Activated CD8-positive, alpha-beta memory T cell treated with anti-CD3 and anti-CD28 coated beads, Interleukin-2, amount 10 ng/mL, durations not matched to agents 7 days and 5 days (primary cell): ENCODE data around the gene RC3H2. TPM values are rescaled to one million over a fixed set of nuclear protein-coding genes. Genes with fewer than 3 reads are reported as not detected.
"Not testable (repeated sequence)": the region's sequence is repeated elsewhere in the genome, so short reads cannot be mapped to it uniquely, and the experiment has no call there.

Experiments
- ATAC-seq: fragments of 150-1000 bp; cut with Tn5 transposase; one replicate; pipeline ENCODE4 v1.10.0; 2021; ENCODE audit warnings: moderate library complexity
- CTCF ChIA-PET: fragments of 350-600 bp; sonication (Branson Sonifier 250); formaldehyde crosslinking; loops from one replicate; lab custom pipeline; 2021; ENCODE audit warnings: antibody characterized with exemption; lab: Charles Lee
- DNase-seq: peaks from one replicate; pipeline ENCODE4 v3.0.0-alpha.2; 2020
- H3K27ac Mint-ChIP-seq: one replicate; pipeline ENCODE4 v1.8.0; 2021; ENCODE audit warnings: mild to moderate bottlenecking, mixed read lengths
- H3K27me3 Mint-ChIP-seq: one replicate; pipeline ENCODE4 v1.8.0; 2021; ENCODE audit warnings: mixed read lengths
- H3K36me3 Mint-ChIP-seq: one replicate; pipeline ENCODE4 v1.8.0; 2021; ENCODE audit warnings: mild to moderate bottlenecking, mixed read lengths
- H3K4me1 Mint-ChIP-seq: one replicate; pipeline ENCODE4 v1.8.0; 2021; ENCODE audit warnings: mixed read lengths
- H3K4me3 Mint-ChIP-seq: one replicate; pipeline ENCODE4 v1.8.0; 2021; ENCODE audit warnings: mild to moderate bottlenecking, moderate library complexity, mixed read lengths
- H3K9me3 Mint-ChIP-seq: one replicate; pipeline ENCODE4 v1.8.0; 2022; ENCODE audit warnings: low read depth, mixed read lengths
- total RNA-seq, 2 experiments: library from RNA; stranded (reverse); gene quantifications; one replicate each; pipeline ENCODE4 v1.2.3, GENCODE V29; 2021

Gene RC3H2
- total RNA-seq, 2 experiments from 2014 or later = 49.7 to 53.7 TPM

DNA sequence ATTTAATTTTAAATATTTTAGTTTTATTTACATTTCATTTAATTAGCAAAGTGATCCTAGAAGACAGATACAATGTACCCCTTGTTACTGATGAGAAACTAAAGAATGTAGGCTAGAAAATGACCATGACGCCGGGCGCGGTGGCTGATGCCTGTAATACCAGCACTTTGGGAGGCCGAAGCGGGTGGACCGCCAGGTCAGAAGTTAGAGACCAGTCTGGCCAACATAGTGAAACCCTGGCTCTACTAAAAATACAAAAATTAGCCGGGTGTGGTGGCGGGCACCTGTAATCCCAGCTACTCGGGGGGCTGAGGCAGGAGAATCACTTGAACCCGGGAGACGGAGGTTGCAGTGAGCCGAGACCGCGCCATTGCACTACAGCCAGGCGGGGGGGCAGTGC, 963 bp upstream of the RC3H2 start:
- Mint-ChIP-seq H3K4me1 (peaks cover 23% of the 10 kb centered on the region), H3K36me3 (peaks cover 18% of the 10 kb centered on the region)
- not testable (repeated sequence) for H3K27me3 Mint-ChIP-seq, DNase-seq, H3K4me3 Mint-ChIP-seq, H3K27ac Mint-ChIP-seq, H3K9me3 Mint-ChIP-seq, ATAC-seq
- CTCF ChIA-PET = interaction anchor here (1.4 to 2.8 kb wide), 2 partner anchors 71 to 443 kb away, joined by 4 to 10 read pairs; no protein-coding TSS in a partner anchor

DNA sequence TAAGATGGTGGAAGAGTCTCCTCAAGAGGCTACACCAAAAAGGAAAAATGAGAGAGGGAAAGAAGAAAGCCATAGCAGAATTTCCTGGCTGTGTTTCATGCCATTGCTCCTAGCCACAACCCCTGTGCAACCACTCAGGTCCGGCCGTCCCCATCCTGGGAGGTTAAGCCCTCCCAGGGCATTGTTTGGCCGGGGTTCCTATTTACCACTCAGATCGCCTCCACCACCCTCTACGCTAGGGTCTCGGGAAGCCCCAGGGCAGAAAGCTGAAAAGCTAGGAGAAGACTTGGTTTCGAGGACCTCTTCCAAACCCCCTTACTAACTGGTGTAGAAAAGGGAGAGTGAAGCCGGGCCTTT, 715 bp downstream of the RC3H2 start:
- CTCF ChIA-PET = interaction anchor here (0.7 to 2.8 kb wide), 7 partner anchors 8 to 445 kb away, joined by 3 to 10 read pairs (median 3); partner anchors contain the start of gene ZBTB6
- Mint-ChIP-seq H3K36me3 (peaks cover 8% of the 10 kb centered on the region), H3K27me3 (no peaks in the 10 kb centered on the region), H3K4me1 (peaks cover 19% of the 10 kb centered on the region), H3K27ac (peak overlapping the region; percentile 85), H3K9me3 (no peaks in the 10 kb centered on the region), H3K4me3 (peak overlapping the region; percentile 88)
- peak; percentile 18 for ATAC-seq
- peak; percentile 58 for DNase-seq

DNA sequence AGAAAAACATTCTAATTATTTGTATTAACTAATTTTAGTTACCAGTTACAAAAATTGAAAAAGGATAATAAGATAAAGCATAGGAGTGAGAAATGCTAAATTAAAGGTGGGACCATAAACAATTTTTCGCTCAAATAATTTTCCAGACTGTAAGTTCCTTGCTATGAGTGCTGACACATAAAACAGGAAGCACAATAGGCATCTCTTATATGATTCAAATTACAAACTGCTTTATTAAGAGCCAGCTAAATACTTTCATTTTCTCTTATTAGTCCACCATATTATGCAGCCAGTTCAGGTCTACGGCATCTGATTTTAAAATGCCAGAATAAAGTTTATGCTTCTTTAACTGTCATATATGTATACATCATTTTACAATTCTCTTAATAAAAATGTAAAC, 4.4 kb downstream of the RC3H2 start:
- Mint-ChIP-seq H3K4me1 (peaks cover 36% of the 10 kb centered on the region), H3K27me3 (no peaks in the 10 kb centered on the region), H3K4me3 (peak overlapping the region; percentile 73), H3K36me3 (peaks cover 21% of the 10 kb centered on the region), H3K9me3 (no peaks in the 10 kb centered on the region), H3K27ac (peak overlapping the region; percentile 72)
- CTCF ChIA-PET = interaction anchor here (0.8 to 2.0 kb wide), 4 partner anchors 72 to 107 kb away, joined by 3 to 5 read pairs (median 4); partner anchors contain the start of gene PDCL
- DNase-seq = no peak
- ATAC-seq = no peak

DNA sequence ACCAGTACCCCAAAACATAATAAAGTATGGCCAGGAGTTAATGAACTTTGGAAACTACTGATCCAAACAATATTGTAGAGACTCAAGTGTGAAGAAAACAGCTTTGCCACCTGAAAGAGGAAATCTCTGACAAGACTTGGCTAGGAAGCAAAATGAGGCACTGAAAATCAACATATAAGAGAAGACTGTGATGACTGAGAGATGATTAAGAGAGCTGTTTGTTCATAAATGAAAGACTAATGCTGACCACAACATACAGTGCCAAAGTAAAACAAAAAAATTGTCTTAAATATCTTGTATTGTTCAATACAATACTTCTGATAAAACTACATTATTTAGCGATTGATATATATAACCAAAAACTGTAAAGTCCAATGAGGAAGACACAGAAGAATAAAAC, 7.2 kb downstream of the RC3H2 start:
- no peak overlapping the region for H3K4me3 Mint-ChIP-seq
- CTCF ChIA-PET = interaction anchor here (0.7 to 2.1 kb wide), 4 partner anchors 11 to 451 kb away, joined by 3 to 9 read pairs (median 5); no protein-coding TSS in a partner anchor
- peaks cover 34% of the 10 kb centered on the region for H3K4me1 Mint-ChIP-seq
- no peak for ATAC-seq
- H3K27me3 Mint-ChIP-seq = no peaks in the 10 kb centered on the region
- no peaks in the 10 kb centered on the region for H3K9me3 Mint-ChIP-seq
- H3K27ac Mint-ChIP-seq = peak overlapping the region; percentile 47
- no peak for DNase-seq
- H3K36me3 Mint-ChIP-seq = peaks cover 36% of the 10 kb centered on the region

DNA sequence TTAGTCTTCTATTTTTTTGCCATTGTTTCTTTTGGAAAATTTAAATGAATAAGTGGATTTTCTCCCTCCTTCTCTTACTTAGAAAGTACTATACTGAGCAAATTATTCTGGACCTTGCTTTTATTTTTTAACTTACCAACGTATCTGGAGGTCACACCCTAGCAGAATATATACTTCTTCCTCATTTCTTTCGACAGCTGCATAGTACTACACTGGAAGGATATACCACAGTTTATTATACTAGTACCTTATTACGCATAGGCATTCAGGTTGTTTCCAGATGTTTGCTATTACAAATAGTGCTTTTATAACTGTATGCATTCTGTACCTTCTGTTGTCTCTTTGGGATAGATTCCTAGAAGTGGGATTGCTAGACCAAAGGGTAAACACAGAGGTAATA, 16.7 kb downstream of the RC3H2 start:
- no peak for ATAC-seq
- H3K9me3 Mint-ChIP-seq = no peaks in the 10 kb centered on the region
- CTCF ChIA-PET = interaction anchor here (2.2 kb wide), 1 partner anchor 9 kb away, joined by 6 read pairs; no protein-coding TSS in a partner anchor
- no peak overlapping the region for H3K4me3 Mint-ChIP-seq
- DNase-seq = no peak
- no peaks in the 10 kb centered on the region for H3K4me1 Mint-ChIP-seq
- H3K27me3 Mint-ChIP-seq = no peaks in the 10 kb centered on the region
- peaks cover 45% of the 10 kb centered on the region for H3K36me3 Mint-ChIP-seq
- H3K27ac Mint-ChIP-seq = no peak overlapping the region

DNA sequence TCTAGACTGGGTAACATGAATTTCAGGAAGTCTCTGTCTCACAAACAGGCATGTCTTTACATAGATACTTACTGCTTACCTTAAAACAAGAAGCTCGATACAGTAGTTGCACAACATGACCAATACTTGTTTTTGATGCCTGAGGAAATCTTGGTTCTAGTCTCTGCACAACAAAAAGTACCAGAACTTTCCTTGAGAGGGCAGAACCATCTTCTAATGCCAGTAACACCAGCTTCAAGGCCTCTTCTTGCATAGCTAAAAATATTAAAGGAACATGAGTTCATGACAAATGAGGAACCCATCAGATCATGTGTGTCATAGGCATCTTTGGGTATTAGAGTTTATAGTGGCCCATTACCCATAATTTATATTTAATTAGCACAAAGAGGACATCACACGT, 22.0 kb downstream of the RC3H2 start:
- no peaks in the 10 kb centered on the region for H3K9me3 Mint-ChIP-seq
- CTCF ChIA-PET = interaction anchor here (1.2 kb wide), 1 partner anchor 14 kb away, joined by 4 read pairs; no protein-coding TSS in a partner anchor
- no peak overlapping the region for H3K27ac Mint-ChIP-seq
- no peak overlapping the region for H3K4me3 Mint-ChIP-seq
- no peaks in the 10 kb centered on the region for H3K27me3 Mint-ChIP-seq
- ATAC-seq (no peak), DNase-seq (no peak)
- H3K4me1 Mint-ChIP-seq = no peaks in the 10 kb centered on the region
- peaks cover 43% of the 10 kb centered on the region for H3K36me3 Mint-ChIP-seq

DNA sequence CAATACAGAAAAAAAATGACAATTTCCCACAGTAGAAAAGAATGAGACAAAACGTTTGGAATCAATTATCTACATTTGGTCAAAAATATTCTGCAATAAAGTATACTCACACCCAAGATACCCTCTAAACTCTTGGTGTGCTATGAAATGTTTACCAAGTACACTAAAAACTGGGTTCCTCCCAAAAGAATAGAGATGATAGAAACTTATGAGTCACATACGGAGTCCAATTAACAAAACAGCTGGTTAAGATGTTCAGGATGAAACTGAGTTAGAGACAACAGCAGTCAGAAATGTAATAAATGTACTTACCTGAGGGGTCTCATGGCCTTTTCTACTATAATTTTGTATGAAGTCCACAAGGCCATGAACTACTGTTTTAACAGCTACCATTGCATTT, 25.7 kb downstream of the RC3H2 start:
- no peak overlapping the region for H3K27ac Mint-ChIP-seq
- no peak for ATAC-seq
- CTCF ChIA-PET = no interaction called here

DNA sequence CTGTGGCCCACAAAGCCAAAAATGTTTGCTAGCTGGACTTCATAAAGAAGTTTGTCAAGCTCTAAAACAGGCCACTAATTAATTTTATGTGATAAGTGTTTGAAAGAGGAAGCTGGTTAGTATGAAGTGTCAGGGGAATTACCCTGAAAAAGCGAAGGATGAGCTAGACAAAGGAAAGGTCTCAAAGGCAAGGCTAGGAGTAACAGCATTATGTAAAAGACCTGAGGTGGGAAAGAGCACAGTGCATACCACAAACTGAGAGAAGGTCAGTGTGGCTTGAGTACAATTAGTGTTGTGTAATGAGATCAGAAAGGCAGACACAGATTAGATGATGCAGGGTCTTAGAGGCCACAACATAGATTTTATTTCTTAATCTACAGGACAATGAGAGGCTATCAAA, 29.6 kb downstream of the RC3H2 start:
- Mint-ChIP-seq H3K27me3 (no peaks in the 10 kb centered on the region), H3K27ac (no peak overlapping the region), H3K36me3 (peaks cover 57% of the 10 kb centered on the region), H3K9me3 (no peaks in the 10 kb centered on the region), H3K4me1 (peaks cover 3% of the 10 kb centered on the region), H3K4me3 (no peak overlapping the region)
- CTCF ChIA-PET = interaction anchor here (1.4 kb wide), 1 partner anchor 10 kb away, joined by 3 read pairs; no protein-coding TSS in a partner anchor
- no peak for DNase-seq
- ATAC-seq = no peak

More for the DNA sequence above, 25.7 kb downstream of the RC3H2 start:
- H3K4me1 Mint-ChIP-seq = peaks cover 3% of the 10 kb centered on the region
- H3K27me3 Mint-ChIP-seq = no peaks in the 10 kb centered on the region
- DNase-seq = no peak
- H3K9me3 Mint-ChIP-seq = no peaks in the 10 kb centered on the region
- no peak overlapping the region for H3K4me3 Mint-ChIP-seq
- H3K36me3 Mint-ChIP-seq = peaks cover 53% of the 10 kb centered on the region

DNA sequence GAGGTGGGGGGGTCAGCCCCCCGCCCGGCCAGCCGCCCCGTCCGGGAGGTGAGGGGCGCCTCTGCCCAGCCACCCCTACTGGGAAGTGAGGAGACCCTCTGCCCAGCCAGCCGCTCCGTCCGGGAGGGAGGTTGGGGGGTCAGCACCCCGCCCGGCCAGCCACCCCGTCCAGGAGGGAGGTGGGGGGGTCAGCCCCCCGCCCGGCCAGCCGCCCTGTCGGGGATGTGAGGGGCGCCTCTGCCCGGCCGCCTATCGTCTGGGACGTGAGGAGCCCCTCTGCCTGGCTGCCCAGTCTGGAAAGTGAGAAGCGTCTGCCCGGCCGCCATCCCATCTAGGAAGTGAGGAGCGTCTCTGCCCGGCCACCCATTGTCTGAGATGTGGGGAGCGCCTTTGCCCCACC, 37.9 kb downstream of the RC3H2 start:
- H3K4me3 Mint-ChIP-seq, H3K27me3 Mint-ChIP-seq, H3K27ac Mint-ChIP-seq, ATAC-seq, CTCF ChIA-PET, DNase-seq, H3K9me3 Mint-ChIP-seq, H3K4me1 Mint-ChIP-seq: not testable (repeated sequence)
- peaks cover 48% of the 10 kb centered on the region for H3K36me3 Mint-ChIP-seq

DNA sequence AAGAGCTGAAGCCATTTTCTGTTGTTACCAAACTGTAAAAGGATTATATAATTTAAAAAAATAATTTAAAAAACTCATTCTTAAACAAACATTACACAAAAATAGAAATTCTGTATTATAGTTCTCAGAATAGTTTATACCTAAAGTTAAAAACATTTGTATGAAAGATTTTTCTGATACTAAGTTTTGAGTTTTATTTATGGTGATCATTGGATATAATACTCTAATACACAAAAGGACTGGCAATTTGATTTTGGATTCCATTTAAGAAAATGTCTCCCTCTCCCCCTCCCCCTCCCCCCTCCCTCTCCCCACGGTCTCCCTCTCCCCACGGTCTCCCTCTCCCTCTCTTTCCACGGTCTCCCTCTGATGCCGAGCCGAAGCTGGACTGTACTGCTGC, 39.1 kb downstream of the RC3H2 start:
- ATAC-seq = no peak
- Mint-ChIP-seq H3K27me3 (no peaks in the 10 kb centered on the region), H3K4me1 (no peaks in the 10 kb centered on the region), H3K4me3 (no peak overlapping the region), H3K36me3 (peaks cover 44% of the 10 kb centered on the region), H3K27ac (no peak overlapping the region), H3K9me3 (no peaks in the 10 kb centered on the region)
- CTCF ChIA-PET = interaction anchor here (0.9 kb wide), 1 partner anchor 10 kb away, joined by 3 read pairs; no protein-coding TSS in a partner anchor
- DNase-seq = no peak

DNA sequence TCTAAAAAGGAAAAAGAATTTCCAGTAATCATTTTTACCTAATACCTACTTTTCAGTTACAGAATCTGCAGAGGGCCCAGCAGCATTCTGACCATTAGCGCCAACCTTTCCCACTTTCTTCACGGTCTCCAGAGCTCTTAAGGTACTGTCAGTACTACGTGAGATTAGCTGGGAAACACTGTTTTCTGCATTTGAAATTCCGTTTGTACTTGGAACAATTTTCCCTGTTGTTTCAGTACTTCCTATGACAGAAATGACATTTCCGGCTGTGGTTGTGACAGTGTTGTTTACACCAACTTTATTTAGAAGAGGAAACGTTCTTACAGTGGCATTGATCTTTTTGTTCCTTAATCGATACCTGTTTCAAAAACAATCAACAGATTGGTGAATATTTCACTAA, 39.9 kb downstream of the RC3H2 start:
- DNase-seq (no peak), ATAC-seq (no peak)
- Mint-ChIP-seq H3K27ac (no peak overlapping the region), H3K4me3 (no peak overlapping the region), H3K9me3 (no peaks in the 10 kb centered on the region), H3K4me1 (no peaks in the 10 kb centered on the region), H3K36me3 (peaks cover 39% of the 10 kb centered on the region), H3K27me3 (no peaks in the 10 kb centered on the region)
- CTCF ChIA-PET = interaction anchor here (0.9 kb wide), 1 partner anchor 11 kb away, joined by 3 read pairs; no protein-coding TSS in a partner anchor

DNA sequence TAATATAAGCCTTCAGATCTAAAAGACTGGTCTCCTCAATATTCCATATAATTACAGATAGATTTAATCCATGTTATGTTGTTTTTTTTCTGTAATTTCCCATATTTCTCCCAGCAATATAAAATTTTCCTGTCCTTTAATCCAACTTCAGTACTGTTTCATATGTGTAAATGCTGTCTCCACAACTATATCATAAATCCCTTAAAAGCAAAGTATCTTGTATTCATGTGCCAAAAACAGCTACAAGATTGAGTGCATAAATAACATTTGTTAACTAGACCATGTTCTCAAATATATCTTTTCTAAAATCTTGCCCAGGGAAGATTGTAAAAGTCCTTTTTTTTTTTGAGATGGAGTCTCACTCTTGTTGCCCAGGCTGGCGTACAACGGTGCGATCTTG, 41.8 kb downstream of the RC3H2 start:
- no peaks in the 10 kb centered on the region for H3K27me3 Mint-ChIP-seq
- DNase-seq = no peak
- H3K36me3 Mint-ChIP-seq = peaks cover 38% of the 10 kb centered on the region
- no peak overlapping the region for H3K4me3 Mint-ChIP-seq
- H3K4me1 Mint-ChIP-seq = no peaks in the 10 kb centered on the region
- H3K27ac Mint-ChIP-seq = no peak overlapping the region
- H3K9me3 Mint-ChIP-seq = no peaks in the 10 kb centered on the region
- CTCF ChIA-PET = no interaction called here
- no peak for ATAC-seq

DNA sequence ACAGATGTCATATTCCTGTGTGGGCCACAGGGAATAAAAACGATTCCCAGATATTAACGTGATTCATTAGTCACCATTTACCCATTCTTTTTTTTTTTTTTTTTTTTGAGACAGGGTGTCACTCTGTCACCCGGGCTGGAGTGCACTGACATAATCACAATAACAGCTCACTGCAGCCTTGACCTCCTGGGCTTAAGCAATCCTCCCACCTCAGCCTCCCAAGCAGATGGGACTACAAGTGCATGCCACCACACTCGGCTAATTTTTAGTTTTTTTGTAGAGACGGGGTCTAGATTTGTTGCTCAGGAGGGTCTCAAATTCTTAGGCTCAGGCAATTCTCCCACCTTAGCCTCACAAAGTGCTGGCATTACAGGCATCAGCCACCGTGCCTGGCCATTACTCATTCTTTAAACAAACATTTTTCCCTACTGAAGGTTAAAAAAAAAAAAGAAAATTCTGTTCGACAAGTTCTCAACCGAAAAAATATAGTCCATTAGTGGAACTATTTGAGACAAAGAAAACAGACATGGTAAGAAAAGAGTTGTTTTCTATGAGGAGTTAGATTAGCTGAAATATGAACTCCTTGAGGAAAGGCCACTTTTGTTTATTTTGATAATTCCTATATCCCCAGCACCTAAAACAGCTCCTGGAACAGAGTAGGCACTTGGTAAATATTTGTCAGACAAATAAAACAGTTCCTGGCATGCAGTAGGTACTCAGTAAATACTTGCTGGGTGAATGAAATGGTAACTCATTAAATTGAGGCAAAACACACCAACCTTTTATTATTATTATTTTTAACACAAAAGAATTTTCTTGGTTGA, 44.6 kb downstream of the RC3H2 start:
- Mint-ChIP-seq H3K9me3 (no peaks in the 10 kb centered on the region), H3K27ac (no peak overlapping the region), H3K27me3 (no peaks in the 10 kb centered on the region), H3K36me3 (peaks cover 46% of the 10 kb centered on the region), H3K4me3 (no peak overlapping the region), H3K4me1 (no peaks in the 10 kb centered on the region)
- ATAC-seq = no peak
- no peak for DNase-seq
- CTCF ChIA-PET = no interaction called here

DNA sequence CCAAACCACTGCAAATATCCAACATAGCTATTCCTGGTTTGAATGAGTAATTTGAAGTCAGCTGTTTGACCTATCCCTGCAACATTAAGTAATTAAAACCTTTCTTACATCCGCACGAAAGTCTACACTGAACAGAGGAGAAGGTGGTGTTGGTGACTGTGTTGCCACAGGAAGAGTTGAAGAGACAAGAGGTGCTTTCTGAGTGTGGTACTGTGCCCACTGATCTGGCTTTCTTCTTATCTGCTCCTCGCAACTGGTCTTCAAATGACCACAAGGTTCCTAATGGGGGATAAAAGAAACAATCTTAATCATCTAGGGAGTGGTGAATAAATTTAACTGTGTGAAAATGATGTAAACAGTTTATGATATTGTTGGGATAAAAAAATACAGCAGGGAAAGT, 47.3 kb downstream of the RC3H2 start:
- ATAC-seq (no peak), DNase-seq (no peak)
- Mint-ChIP-seq H3K4me1 (no peaks in the 10 kb centered on the region), H3K27me3 (no peaks in the 10 kb centered on the region), H3K27ac (no peak overlapping the region), H3K4me3 (no peak overlapping the region), H3K9me3 (no peaks in the 10 kb centered on the region), H3K36me3 (peaks cover 51% of the 10 kb centered on the region)
- CTCF ChIA-PET = no interaction called here
